Suprapubic skin (tissue), 4 donors: ENCODE data around the gene MPPE1. TPM values are rescaled to one million over a fixed set of nuclear protein-coding genes. Genes with fewer than 3 reads are reported as not detected.

Experiments
- DNase-seq, 2 donors: peaks; one replicate each; pipeline ENCODE4 v3.0.0-alpha.2; 2019; ENCODE audit warnings: low spot score in 2 of 2
- H3K27ac ChIP-seq: fragments of 200-600 bp; sonication (generic); one replicate; pipeline ENCODE4 v1.5.1; 2019
- H3K27me3 ChIP-seq: fragments of 200-600 bp; sonication (generic); one replicate; pipeline ENCODE4 v1.5.1; 2019
- H3K36me3 ChIP-seq: fragments of 200-600 bp; sonication (generic); one replicate; pipeline ENCODE4 v1.5.1; 2019
- H3K4me1 ChIP-seq: fragments of 200-600 bp; sonication (generic); one replicate; pipeline ENCODE4 v1.5.1; 2019
- H3K4me3 ChIP-seq: fragments of 200-600 bp; sonication (generic); one replicate; pipeline ENCODE4 v1.5.1; 2019; ENCODE audit warnings: mild to moderate bottlenecking
- H3K9me3 ChIP-seq: fragments of 200-600 bp; sonication (generic); one replicate; pipeline ENCODE4 v1.5.1; 2019
- EP300 ChIP-seq: sonication (generic); formaldehyde crosslinking; IDR thresholded peaks from one replicate; pipeline ENCODE4 v1.6.1; 2017; ENCODE audit warnings: antibody characterized with exemption
- POLR2A ChIP-seq, 2 donors: fragments of 450-650 bp; IDR thresholded peaks; one replicate each; pipeline ENCODE4 v1.6.1; 2017; ENCODE audit warnings: antibody characterized with exemption in 2 of 2, mild to moderate bottlenecking in 2 of 2, moderate library complexity in 2 of 2
- POLR2AphosphoS5 ChIP-seq, 3 donors: sonication (generic); formaldehyde crosslinking; IDR thresholded peaks; one replicate each; pipeline ENCODE4 v1.6.1; 2017; ENCODE audit warnings: antibody characterized with exemption in 3 of 3
- WGBS: methylation state at CpG from one replicate; pipeline ENCODE4 v1.1.5; 2018; 5-methylcytosine and 5-hydroxymethylcytosine counted together
- total RNA-seq, 4 donors: library from RNA; depleted of rRNA; stranded (reverse); fragments of >200 nt; gene quantifications; one replicate each; pipeline ENCODE4 v1.1.0, GENCODE V29; 2016
- TF ChIP-seq, protein P1 (sequence below), 2 donors: fragments of 200-600 bp in 1 of 2; fragments of 450-650 bp in 1 of 2; sonication (generic) in 1 of 2; IDR thresholded peaks; one replicate each; pipeline ENCODE4 v1.5.1; 2016 to 2019; ENCODE audit warnings: antibody characterized with exemption in 2 of 2, mild to moderate bottlenecking in 1 of 2, moderate library complexity in 1 of 2

MPPE1 gene
- total RNA-seq, 4 donors from 2014 or later, result 28.2 to 84.2 (median 40.3) TPM

DNA sequence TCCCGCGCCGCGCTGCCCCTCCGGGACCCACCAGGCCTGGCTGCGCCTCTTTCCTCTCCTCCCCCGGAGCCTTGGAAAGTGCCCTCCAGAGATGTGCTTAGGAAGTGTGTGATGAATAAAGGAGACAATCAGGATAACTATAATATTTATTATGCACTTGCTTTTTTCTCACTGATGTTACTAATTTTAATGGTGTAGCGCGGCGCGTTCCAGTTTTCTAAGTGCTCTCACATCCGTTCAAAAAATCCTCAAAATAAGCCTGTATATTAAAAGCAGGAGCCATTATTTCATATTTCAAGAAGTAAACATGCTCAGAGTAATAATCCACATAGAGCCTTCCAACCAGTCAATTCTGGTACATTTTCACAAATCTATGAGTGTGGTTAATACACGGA, 941 bp upstream of the MPPE1 start:
- no peaks in the 10 kb centered on the region for H3K9me3 ChIP-seq

GRCh38 chr18:11906926-11907874, 917 bp downstream of the MPPE1 start:
- no peak for DNase-seq
- Histone ChIP-seq H3K4me3 (peak overlapping the region; percentile 90), H3K9me3 (no peaks in the 10 kb centered on the region), H3K27ac (no peak overlapping the region), H3K4me1 (peaks cover 26% of the 10 kb centered on the region), H3K27me3 (no peaks in the 10 kb centered on the region), H3K36me3 (peaks cover 14% of the 10 kb centered on the region)
- no peak for TF ChIP-seq POLR2AphosphoS5 (IDR thresholded peaks at IDR 0.05)
- TF ChIP-seq, protein P1, sequence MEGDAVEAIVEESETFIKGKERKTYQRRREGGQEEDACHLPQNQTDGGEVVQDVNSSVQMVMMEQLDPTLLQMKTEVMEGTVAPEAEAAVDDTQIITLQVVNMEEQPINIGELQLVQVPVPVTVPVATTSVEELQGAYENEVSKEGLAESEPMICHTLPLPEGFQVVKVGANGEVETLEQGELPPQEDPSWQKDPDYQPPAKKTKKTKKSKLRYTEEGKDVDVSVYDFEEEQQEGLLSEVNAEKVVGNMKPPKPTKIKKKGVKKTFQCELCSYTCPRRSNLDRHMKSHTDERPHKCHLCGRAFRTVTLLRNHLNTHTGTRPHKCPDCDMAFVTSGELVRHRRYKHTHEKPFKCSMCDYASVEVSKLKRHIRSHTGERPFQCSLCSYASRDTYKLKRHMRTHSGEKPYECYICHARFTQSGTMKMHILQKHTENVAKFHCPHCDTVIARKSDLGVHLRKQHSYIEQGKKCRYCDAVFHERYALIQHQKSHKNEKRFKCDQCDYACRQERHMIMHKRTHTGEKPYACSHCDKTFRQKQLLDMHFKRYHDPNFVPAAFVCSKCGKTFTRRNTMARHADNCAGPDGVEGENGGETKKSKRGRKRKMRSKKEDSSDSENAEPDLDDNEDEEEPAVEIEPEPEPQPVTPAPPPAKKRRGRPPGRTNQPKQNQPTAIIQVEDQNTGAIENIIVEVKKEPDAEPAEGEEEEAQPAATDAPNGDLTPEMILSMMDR (IDR thresholded peaks at IDR 0.05), result no peak
- no peak for TF ChIP-seq EP300
- TF ChIP-seq POLR2A (IDR thresholded peaks at IDR 0.05), result no peak
- WGBS, result 62% methylated on average over 20 of the region's 20 CpGs

More for the DNA sequence above, 941 bp upstream of the MPPE1 start:
- DNase-seq, result no peak
- TF ChIP-seq EP300 (no peak), POLR2A (IDR thresholded peaks at IDR 0.05) (no peak), POLR2AphosphoS5 (IDR thresholded peaks at IDR 0.05) (no peak)
- TF ChIP-seq, protein P1 (IDR thresholded peaks at IDR 0.05), result no peak
- 5% methylated on average over 12 of the region's 13 CpGs for WGBS
- Histone ChIP-seq H3K27me3 (no peaks in the 10 kb centered on the region), H3K4me3 (peak overlapping the region; percentile 90), H3K27ac (peak overlapping the region; percentile 99), H3K4me1 (peaks cover 26% of the 10 kb centered on the region), H3K36me3 (peaks cover 5% of the 10 kb centered on the region)

DNA sequence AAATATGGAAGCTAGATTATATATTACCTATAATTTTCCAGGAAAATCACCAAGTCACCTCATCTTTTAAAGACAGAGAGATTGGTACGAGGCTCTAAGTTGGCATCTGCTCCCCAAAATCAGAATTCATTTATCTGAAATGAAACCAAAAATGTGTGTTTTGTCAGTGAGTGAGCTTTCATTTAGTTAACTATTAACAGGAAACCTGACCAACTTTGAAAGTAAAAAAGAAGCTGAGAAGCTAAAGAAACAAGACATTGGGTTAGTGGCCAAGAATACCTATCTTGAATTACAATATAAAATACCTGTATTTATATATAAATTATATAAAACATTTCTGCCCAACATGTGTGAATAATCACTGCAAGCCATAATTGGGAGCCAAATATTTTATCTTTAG, 1.9 kb downstream of the MPPE1 start:
- TF ChIP-seq, protein P1 (IDR thresholded peaks at IDR 0.05), result no peak
- no peak for TF ChIP-seq POLR2AphosphoS5 (IDR thresholded peaks at IDR 0.05)
- TF ChIP-seq EP300, result no peak
- no peak for TF ChIP-seq POLR2A (IDR thresholded peaks at IDR 0.05)
- H3K27ac ChIP-seq, result no peak overlapping the region
- H3K4me3 ChIP-seq, result no peak overlapping the region
- 91% methylated on average over 1 of the region's 1 CpG for WGBS
- peaks cover 17% of the 10 kb centered on the region for H3K36me3 ChIP-seq
- DNase-seq, result no peak
- no peaks in the 10 kb centered on the region for H3K27me3 ChIP-seq
- no peaks in the 10 kb centered on the region for H3K9me3 ChIP-seq
- H3K4me1 ChIP-seq, result peaks cover 26% of the 10 kb centered on the region

GRCh38 chr18:11905613-11906012, 2.5 kb downstream of the MPPE1 start:
- WGBS, result 93% methylated on average over 4 of the region's 4 CpGs
- H3K4me3 ChIP-seq, result no peak overlapping the region
- H3K4me1 ChIP-seq, result peaks cover 26% of the 10 kb centered on the region
- H3K36me3 ChIP-seq, result peaks cover 17% of the 10 kb centered on the region
- DNase-seq, result no peak
- no peaks in the 10 kb centered on the region for H3K9me3 ChIP-seq
- TF ChIP-seq, protein P1 (IDR thresholded peaks at IDR 0.05), result no peak
- TF ChIP-seq POLR2AphosphoS5 (IDR thresholded peaks at IDR 0.05) (no peak), EP300 (no peak), POLR2A (IDR thresholded peaks at IDR 0.05) (no peak)
- H3K27me3 ChIP-seq, result no peaks in the 10 kb centered on the region
- no peak overlapping the region for H3K27ac ChIP-seq

DNA sequence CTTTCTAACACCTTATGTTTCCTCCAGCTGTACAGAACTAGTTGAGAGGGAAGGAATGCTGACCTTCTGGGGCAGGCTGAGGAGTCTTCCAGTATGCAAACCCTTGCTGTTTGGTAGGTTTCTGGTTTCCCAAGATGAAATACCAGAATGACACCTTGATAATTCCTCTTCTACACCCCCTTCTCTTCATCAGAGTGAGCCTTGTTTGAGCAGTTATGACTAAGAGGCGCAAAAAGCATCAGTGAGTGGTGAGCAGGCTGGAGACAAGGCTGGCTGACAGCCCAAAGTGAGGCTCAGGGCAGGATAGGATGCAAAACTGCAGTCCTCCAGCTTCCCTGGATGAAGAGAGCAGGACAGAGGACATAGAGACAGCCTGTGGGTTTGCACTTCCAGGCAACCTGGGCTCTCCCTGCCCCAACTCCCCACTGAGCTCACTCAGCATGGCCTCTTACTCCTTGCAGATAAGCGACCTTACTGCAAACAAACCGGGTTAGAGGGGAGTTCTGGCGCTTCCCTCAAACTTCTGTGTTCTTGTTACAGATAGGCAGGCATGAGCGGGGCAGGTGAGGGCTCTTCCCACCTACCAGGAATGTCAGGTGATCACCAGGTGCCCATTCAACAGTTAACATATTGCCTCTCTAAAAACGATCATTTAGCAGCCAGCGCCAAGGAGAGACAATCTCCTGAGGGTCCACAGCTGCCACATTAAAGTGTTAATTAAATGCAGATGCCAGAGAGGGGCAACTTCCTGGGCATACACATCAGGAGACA, 5.4 kb downstream of the MPPE1 start:
- 67% methylated on average over 7 of the region's 7 CpGs for WGBS
- Histone ChIP-seq H3K27me3 (no peaks in the 10 kb centered on the region), H3K27ac (no peak overlapping the region), H3K36me3 (peaks cover 17% of the 10 kb centered on the region), H3K4me1 (peaks cover 13% of the 10 kb centered on the region), H3K9me3 (no peaks in the 10 kb centered on the region), H3K4me3 (no peak overlapping the region)
- TF ChIP-seq POLR2AphosphoS5 (IDR thresholded peaks at IDR 0.05) (no peak), EP300 (no peak), POLR2A (IDR thresholded peaks at IDR 0.05) (no peak)
- TF ChIP-seq, protein P1 (IDR thresholded peaks at IDR 0.05), result no peak
- no peak for DNase-seq
